NCI-H510A treated with DMSO at 0.1 percent for 48 hours (cell line): ENCODE data around the gene HAPLN3.
A peak's percentile ranks its signal among the peaks of the same experiment; 100 is the strongest.

Source experiments
- DNase-seq: peaks from one replicate; lab custom pipeline; 2025; lab: John Stamatoyannopoulos, UW

HAPLN3 gene

DNA sequence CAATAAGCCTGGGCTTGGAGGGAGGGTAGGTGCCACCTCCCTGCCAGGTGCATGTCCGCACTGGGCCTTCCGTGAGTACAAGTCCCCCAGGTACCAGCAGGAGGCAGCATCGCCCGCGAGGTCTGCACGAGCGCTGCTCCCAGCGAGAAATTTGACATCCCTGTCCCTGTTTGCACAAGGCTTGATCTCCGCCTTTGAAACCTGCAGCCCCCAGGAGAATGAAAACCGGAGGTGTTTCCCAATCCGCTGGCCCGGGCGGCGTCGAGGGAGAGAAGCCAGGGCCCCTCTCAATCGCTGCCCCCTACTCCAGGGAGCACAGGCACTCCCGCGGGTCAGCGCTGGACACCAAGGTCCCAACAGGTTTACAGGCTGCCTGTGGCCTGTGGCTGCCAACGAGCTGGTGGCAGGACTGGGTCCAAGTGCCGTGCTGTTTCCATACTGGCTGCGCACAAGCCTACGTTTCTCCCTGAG, 961 bp downstream of the HAPLN3 start:
- peak; percentile 16 for DNase-seq

DNA sequence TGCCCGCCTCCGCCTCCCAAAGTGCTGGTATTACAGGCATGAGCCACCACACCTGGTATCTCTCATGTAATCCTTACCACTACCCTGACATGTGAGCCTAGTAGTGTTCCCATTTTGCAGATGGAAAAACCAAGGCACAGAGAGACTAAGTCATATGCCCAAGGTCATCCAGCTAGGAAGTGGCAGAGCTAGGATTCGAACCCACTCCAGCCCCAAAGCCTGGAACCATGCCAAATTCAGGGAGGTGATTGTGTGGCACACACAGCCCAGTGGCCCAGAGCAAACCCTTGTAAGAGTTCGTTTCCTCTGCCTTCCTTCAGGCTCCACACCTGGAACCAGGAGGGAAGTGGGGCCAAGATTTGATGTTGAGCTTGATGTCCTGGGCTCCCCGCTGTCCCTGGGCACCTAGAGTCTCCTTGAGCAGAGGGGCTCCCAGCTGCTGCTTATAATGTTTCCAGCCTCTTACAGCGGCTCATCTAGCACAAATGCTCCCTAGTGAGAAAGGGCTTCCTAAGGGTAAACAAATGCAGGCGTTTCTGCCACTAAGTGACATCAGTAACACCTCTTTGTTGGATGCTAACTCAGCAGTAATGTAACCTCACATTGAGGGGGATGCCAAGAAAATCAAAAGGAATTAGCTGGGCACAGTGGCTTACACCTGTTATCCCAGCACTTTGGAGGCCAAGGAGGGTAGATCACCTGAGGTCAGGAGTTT, 3.6 kb downstream of the HAPLN3 start:
- DNase-seq = no peak

DNA sequence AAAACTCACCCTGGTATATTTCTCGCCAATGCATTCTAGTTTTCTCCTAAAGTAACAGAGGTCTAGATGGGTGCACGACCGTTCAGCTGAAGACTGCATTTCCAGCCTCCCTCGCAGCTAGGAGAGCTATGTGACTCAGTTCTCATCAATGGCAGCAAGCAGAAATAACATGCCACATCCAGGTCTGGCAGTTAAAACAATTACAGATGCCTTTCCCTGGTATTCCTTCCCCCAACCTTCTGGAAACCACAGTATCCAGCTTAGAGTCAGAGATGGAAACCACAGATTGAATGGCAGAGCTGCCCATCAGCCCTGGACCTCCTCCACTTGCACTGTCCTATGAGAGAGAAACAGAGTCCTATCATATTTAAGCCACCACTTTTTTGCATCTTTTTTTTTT, 4.8 kb downstream of the HAPLN3 start:
- DNase-seq = no peak

DNA sequence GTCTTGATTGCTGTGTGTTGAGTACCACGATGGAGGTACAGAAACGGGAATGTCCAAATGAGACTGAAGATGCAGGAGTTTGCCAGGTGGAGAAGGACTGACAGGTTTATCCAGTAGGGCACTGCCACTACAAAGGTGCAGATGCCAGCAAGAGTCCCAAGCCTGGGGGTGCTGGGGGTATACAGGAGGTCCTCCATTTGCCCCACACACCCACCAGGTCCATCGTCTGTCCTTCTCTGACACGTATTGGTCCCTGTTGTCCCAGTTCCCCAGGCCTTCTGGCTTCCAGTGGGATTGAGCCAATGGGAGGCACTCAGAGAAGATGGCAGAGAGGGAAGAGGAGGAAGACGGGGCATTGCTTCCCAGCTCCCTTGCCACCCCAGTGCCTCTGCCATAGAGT, 6.6 kb downstream of the HAPLN3 start:
- no peak for DNase-seq

DNA sequence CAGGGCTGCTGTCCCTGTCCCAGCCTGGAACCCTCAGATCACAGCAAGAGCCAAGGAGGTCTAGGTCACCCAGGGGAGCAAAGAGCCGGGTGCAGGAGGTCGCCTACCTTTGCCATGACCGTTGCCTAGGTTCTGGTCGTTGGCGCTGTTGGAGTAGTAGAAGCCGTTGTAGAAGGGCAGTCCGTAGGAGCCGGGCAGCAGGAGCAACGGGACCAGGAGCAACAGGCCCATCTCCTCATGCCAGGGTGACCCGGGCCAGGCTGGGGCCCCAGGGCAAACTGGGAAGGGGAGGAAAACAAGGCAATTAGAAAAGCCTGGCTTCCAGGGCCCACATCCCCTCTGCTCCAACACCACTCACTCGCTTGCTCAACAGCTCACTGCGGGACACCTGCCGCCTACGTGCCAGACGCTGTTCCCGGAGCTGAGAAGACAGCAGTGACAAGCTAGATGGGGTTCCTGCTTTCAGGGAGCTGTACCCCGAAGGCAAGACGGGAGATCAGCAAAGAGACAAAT, 8.2 kb downstream of the HAPLN3 start:
- DNase-seq = no peak

DNA sequence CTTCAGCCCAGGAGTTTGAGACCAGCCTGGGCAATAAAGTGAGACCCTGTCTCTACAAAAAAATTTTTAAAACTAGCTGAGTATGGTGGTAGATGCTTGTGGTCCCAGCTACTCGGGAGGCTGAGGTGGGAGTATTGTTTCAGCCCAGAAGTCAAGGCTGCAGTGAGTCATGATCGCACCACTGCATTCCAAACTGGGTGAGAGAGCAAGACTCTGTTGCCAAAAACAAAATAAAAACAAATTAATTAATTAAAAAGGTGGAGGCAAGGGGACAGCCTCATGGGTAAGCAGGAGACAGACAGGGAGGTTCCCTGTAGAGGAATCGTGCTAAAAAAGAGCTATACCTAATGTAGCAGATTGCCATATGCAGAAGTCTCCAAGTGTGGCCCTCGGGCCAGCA, 12.6 kb downstream of the HAPLN3 start:
- DNase-seq = no peak

DNA sequence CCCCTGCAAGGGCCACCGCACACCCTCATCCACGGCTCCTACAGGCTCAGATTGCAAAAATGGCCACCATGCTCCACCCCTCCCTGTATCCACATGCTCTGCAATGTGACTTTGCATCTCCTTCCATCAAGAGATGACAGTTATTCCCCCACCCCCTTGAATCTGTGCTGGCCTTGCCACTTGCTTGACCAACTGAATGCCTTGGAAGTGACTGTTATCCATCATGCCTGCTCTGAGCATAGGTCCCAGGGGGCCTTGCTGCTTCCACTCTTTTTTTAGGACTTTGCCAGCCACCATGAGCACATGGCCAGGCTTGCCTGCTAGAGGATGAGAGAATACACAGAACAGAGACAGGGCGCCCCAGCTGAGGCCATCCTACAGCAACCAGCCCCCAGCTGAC, 13.6 kb downstream of the HAPLN3 start:
- no peak for DNase-seq

DNA sequence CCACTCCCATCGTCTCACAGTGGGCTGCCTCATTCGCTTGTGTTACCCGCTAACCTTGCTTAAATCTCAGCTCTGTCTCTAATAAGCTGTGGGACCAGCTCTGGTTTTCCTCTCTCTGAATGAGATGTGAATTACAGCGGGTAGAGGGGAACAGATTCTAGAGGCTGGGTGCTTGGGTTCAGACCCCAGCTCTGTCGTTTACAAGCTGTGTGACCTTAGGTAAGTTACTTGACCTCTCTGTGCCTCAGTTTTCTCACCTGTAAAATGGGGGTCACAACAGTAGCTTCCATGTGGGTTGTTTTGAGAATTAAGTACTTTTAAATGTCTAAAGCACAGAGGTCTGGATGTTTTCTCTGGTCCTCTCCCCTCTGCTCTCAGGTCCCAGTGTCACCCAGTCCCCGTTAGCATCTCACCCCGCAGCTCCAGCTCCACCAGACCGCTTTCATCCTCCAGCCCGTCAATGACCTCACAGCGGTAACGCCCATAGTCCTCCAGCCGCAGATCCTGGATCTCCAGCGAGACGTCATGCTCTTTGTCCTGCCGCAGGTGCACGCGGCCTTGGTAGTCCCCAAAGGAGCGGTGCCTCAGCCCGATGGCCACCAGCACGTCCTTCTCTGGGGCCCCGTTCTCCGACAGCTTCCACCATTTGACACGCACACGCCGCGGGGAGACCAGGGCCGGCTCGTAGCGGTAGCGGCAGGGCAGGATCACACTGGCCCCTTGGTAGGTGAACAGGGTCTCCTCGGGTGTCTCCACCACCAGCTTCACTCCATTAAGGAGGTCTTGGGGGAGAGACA, 14.2 kb downstream of the HAPLN3 start:
- DNase-seq = no peak

DNA sequence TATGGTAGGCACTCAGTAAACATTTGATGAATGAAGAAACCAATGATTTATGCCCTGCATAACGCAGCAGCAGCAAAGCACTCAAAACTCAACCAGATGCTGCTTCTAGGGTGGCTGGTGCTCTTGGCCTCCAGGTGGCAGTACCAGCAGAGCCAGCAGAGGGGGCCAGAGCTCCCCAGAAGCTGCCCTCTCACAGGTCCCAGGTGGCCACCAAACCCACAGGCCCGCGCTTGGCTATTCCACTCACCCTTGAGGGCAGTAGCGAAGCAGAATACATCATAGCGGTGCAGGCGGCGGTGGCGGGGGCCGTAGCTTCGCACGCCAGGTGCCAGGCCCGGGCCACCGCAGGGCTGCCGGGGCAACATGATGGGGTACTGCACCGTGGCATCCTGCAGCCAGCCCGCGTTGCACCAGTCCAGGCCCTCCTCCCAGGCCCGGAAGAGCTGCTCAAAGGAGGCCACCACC, 16.6 kb downstream of the HAPLN3 start:
- DNase-seq = peak; percentile 22

DNA sequence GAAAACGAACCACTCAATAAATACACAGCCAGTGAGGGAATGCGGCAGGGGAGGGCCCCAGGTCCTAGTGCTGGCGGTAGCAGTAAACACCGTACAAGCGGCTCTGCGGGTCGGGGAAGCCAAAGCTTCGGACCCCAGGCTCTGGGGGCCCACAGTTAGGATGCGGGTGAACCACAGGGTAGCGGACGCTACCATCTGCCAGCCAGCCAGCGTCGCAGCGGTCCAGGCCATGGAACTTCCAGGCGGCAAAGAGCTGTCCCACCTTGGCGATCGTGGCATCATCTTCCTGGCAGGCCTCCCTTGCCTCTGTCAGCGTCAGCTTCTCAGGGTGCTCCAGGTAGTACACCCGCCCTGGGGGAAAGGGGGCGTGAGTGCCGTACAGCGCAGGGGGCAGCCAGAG, 17.4 kb downstream of the HAPLN3 start:
- no peak for DNase-seq

DNA sequence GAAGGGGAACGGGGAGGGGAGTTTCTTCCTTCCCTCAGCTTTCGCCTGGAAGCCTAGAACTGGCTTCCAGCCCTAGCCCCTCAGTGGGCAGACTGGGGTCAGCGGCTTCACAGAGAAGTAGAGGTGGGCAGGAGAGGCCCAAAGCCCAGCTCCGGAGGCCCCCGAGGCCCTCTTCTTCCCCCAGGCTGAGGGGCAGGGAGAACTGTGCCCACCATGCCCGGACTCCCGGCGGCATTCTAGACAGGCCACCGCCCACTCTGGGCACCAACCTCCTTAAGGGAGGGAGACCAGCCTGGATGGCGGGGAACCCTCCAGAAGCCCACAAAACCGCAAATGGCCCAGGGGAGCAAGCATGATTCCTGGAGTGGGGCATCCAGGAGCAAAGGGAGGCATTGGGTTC, 17.9 kb downstream of the HAPLN3 start:
- no peak for DNase-seq

DNA sequence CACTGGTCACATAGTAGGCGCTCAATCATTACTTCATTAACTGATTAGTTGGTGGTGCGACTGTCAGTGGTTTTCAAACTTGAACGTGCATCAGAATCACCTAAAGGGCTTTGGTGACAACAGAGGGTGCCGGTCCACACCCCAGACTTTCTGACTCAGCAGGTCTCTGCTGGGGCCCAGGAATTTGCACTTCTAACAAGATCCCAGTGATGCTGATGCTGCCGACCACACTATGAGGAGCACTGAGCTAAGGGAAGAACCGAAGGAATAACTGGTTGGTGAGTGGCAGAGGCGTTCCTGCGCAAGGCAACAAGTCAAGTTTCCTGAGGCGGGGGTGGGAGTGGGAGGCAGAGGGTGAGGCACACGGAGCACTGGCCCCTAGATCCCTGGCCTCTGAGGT, 18.8 kb downstream of the HAPLN3 start:
- no peak for DNase-seq

DNA sequence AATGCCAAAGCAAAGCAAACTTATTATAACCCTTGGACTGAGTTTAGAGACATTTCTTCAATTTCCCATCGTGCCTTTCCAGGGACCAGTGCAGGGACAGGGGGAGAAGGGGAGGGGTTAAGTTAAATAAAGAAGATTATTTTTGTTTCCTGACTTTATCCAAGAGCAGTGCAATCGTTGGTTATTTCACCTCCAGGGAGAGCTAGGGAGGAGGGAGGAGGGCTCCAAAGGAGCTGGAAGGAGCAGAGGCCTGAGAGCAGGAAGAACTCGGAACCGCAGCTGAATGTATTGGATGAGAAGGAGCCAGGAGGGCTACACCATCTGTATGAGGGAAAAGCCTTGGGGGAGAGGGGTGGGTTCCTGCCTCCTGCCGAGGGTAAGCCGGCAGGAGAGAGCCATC, 20.7 kb downstream of the HAPLN3 start:
- DNase-seq = no peak

DNA sequence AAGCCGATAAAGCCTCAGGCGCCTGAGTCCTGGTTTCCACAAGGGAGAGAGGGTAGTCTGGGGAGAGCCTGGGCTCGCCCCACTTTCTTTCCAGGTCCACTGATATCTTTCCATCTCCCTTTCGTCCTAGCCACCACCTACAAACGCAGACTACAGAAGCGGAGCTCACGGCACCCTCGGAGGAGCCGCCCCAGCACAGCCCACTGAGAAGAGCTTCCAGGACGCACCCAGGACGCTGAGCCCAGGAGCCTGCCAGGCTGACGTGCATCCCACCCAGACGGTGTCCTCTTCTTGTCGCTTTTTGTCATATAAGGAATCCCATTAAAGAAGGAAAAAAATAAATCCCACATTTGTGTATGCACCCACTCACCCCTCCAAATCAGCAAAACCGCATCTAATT, 21.1 kb downstream of the HAPLN3 start:
- DNase-seq = no peak

DNA sequence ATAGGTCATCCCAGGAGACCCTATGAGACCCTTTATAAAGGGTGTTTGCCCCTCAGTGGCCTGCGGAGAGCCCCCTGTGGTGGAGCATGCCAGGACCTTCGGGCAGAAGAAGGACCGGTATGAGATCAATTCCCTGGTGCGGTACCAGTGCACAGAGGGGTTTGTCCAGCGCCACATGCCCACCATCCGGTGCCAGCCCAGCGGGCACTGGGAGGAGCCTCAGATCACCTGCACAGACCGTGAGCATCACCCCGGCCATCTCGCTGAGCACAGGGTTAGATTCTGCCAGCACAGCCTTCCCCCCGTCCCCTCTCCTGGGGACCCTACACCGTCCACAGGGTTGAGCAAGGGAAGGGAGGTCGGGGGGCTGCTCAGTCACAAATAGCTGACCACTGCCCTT, 21.6 kb downstream of the HAPLN3 start:
- no peak for DNase-seq

DNA sequence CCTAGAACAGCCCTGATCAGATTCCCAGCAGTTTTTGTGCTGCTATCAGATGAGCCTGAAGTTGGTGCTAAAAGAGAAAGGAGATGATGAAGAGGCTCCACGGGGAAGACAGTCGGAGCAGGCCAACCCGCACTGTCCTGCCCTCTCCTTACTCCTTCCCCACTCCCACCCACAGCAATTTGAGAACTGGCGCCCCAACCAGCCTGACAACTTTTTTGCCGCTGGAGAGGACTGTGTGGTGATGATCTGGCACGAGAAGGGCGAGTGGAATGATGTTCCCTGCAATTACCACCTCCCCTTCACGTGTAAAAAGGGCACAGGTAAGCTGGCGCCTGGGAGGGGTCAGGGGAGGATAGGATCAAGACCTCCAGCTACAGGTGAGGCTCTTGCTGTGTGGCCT, 22.6 kb downstream of the HAPLN3 start:
- no peak for DNase-seq

DNA sequence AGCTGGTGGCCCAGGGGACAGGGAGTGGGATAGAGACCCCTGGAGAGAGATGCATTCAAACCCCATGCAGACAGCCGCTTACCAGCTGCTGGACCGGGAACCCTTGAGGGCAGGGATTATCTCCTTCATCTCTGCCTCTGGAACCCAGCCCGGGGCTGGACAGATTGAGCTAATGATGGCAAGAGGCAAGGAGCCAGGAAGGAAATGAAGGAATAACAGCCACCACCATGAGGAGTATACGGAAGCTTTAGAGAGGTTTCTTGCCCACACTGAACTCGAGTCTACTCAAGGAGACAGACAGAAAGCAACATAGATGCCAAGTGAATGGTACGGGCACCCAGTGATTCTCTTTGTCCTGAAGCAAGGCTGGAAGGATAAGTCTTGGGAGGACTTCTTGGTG, 23.2 kb downstream of the HAPLN3 start:
- DNase-seq = no peak

DNA sequence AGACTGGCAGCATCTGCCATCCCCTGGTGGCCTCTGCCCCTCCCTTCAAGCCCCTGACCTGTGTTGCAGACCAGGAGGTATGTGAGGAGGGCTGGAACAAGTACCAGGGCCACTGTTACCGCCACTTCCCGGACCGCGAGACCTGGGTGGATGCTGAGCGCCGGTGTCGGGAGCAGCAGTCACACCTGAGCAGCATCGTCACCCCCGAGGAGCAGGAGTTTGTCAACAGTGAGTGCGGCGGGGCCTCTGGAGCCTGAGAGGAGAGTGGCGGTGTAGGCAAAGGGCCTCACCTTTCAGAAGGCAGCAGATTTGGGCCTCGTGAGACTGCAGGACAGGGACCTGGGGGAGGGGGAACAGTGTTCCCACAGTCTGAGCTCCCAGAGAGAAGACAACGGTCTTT, 24.0 kb downstream of the HAPLN3 start:
- DNase-seq = no peak

DNA sequence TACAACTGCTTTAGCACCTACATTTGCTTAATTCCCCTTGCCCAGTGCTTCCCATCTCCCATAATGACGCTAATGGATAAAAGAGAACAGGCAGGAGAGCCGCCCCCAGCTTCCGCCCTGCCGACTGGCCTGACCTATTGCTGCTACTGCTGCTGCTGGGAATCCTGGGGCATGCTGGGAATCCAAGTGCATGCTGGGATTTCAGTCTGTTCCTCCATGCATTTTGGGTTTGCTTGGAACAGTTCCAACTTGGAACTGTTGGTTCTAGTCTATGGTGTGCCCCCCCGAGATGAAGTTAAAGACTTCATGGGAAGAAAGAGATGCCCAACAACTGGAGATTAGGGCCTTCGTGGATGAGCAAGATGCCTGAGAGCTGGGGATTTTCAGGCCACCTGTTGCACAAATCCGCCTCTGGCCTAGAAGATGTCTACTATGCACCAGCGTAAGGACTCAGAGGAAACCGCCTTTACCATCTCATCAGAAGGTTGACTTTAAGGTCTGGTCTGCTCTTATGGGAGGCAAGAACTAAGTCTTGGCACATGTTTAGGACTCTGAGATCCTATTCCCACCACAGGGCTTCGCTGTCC, 29.0 kb downstream of the HAPLN3 start:
- no peak for DNase-seq

DNA sequence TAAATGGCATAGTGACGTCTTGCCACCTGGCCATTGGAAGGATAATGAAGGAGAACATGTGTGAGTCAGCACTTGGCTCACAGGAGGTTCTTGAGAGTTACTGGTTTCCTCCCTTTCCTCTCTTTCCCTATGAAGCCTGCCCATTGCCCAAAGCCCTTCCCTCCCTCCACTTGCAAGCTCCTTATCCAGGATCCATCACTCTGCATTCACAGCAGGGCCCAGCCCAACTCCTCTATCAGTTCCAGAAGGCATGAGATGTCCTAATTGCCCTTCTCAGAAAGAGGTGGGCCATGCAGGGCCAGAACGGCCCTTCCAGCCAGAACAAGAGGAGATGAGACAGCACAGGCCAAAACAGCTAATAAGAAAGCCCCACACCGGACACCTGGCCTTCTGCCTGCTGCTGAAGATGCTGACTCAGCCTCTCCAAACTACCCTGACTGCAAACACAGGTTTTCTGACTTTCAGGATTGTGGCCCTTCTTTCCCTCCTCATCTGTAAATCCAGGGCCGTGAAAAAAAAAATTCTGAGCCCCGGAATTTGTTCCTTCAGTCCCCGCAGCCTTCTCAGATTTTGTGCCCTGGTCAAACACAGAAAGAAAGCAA, 29.7 kb downstream of the HAPLN3 start:
- no peak for DNase-seq

DNA sequence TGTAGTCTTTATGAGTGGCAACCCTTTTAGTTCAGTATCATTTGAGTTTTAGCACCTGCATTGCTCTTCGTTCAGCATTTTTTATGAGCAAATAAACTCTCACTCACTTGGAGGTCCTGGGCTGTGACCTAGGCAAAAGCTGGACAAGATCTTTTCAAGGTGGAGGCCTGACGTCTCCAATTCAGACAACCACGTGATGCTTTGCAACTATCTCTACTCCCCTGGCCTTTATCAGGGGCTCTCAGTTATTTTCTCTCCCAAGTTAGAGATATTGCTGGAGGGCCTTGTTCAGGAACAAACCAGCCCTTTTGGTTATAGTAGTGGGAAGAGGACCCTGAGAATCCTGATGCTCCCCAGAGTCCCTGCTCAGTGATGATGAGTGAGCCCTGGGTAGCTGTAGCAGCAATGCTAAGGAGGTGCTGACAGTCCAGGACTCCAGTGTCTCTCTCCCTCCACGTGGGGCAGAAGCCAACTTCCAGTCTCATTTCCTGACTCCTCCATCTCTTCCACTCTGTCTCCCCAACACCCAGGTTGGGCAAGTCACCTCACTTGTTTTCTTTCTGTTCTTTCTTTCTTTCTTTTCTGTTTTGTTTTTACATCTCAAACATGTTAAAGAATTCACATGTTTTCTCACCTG, 30.4 kb downstream of the HAPLN3 start:
- DNase-seq = no peak

DNA sequence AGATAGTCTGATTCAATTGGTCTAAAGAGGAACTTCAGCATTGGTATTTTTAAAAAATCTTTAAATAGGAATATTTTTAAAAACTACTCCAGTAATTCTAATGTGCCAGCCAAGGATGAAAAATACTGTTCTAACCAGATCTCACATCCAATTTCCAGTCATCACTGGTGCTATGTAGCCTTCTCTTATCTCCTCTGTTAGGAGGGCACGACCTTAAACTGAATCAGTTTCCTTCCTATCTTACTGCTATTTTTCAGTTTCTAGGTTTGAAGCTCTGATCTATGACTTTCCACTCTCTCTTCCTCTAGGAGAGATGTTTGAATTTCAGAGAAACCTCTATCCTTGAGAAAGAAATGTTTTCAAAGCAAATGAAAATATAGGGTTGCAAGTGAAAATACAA, 31.9 kb downstream of the HAPLN3 start:
- DNase-seq = no peak
